Measurements from ENCODE around the gene CDR2. TPM values are rescaled to one million over a fixed set of nuclear protein-coding genes. Genes with fewer than 3 reads are reported as not detected.

The CDR2 gene
- total and polyA plus RNA-seq, 2 of the 13 experiments (the other 11 are each of a cell fraction or from before 2014, with no cell fraction given) = 59.0 to 78.9 TPM

GRCh38 chr16:22297871-22298733, 76.3 kb downstream of the CDR2 start (continued):
- TF ChIP-seq ZBTB37 (CRISPR knock-in tag; IDR thresholded peaks at IDR 0.05) (peak; percentile 9; the same call in 1 of the 2 replicates), FOXO1 (CRISPR knock-in tag; IDR thresholded peaks at IDR 0.05) (peak; percentile 42), NFIB (CRISPR knock-in tag; IDR thresholded peaks at IDR 0.05; ENCODE audit: borderline replicate concordance) (0 out of 2 replicates have a peak, but pooled peaks have one; percentile 42), ZSCAN12 (CRISPR knock-in tag; IDR thresholded peaks at IDR 0.05) (0 out of 2 replicates have a peak, but pooled peaks have one; percentile 46), RAD21 (CRISPR knock-in tag; IDR thresholded peaks at IDR 0.05) (peak; percentile 59), MXI1 (IDR thresholded peaks at IDR 0.05; ENCODE audit: borderline replicate concordance, low read depth, low read length) (peak; percentile 85; the same call in 2 of the 3 replicates), ZNF678 (CRISPR knock-in tag; IDR thresholded peaks at IDR 0.05) (peak; percentile 80; the same call in 1 of the 2 replicates), CEBPG (CRISPR knock-in tag; IDR thresholded peaks at IDR 0.05) (peak; percentile 31; the same call in 1 of the 2 replicates), SP1 (IDR thresholded peaks at IDR 0.05) (no peak), SP1 (CRISPR knock-in tag; IDR thresholded peaks at IDR 0.05) (peak; percentile 74), NR2F1 (CRISPR knock-in tag; IDR thresholded peaks at IDR 0.05) (peak; percentile 25 to 58; a peak in 2 of 4 replicates), ZMYM3 (CRISPR knock-in tag; IDR thresholded peaks at IDR 0.05) (0 out of 2 replicates have a peak, but pooled peaks have one; percentile 8), MTF2 (CRISPR knock-in tag; IDR thresholded peaks at IDR 0.05; ENCODE audit: borderline replicate concordance) (peak; percentile 30; the same call in 1 of the 2 replicates), ELF3 (CRISPR knock-in tag; IDR thresholded peaks at IDR 0.05) (no peak; the same call in 1 of the 2 replicates), IRF9 (CRISPR knock-in tag; IDR thresholded peaks at IDR 0.05; ENCODE audit: borderline replicate concordance) (no peak; the same call in 1 of the 2 replicates), SOX5 (CRISPR knock-in tag; IDR thresholded peaks at IDR 0.05; ENCODE audit: borderline replicate concordance) (0 out of 2 replicates have a peak, but pooled peaks have one; percentile 6), SSRP1 (CRISPR knock-in tag; IDR thresholded peaks at IDR 0.05) (peak; percentile 100), HMGA1 (CRISPR knock-in tag; conservative IDR thresholded peaks at IDR 0.05) (no peak), CHD4 (IDR thresholded peaks at IDR 0.05; ENCODE audit: borderline replicate concordance, low read length) (no peak), ZNF724P (CRISPR knock-in tag; IDR thresholded peaks at IDR 0.05; ENCODE audit: borderline replicate concordance) (no peak; the same call in 1 of the 2 replicates), ZNF766 (CRISPR knock-in tag; IDR thresholded peaks at IDR 0.05; ENCODE audit: borderline replicate concordance) (peak; percentile 78; the same call in 1 of the 2 replicates)
- TF ChIP-seq, protein P1, sequence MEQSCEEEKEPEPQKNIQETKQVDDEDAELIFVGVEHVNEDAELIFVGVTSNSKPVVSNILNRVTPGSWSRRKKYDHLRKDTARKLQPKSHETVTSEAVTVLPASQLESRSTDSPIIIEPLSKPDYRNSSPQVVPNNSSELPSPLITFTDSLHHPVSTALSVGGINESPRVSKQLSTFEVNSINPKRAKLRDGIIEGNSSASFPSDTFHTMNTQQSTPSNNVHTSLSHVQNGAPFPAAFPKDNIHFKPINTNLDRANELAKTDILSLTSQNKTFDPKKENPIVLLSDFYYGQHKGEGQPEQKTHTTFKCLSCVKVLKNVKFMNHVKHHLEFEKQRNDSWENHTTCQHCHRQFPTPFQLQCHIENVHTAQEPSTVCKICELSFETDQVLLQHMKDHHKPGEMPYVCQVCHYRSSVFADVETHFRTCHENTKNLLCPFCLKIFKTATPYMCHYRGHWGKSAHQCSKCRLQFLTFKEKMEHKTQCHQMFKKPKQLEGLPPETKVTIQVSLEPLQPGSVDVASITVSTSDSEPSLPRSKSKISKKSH (CRISPR knock-in tag; IDR thresholded peaks at IDR 0.05; ENCODE audit: borderline replicate concordance) = 0 out of 2 replicates have a peak, but pooled peaks have one; percentile 79
- TF ChIP-seq, protein P2, sequence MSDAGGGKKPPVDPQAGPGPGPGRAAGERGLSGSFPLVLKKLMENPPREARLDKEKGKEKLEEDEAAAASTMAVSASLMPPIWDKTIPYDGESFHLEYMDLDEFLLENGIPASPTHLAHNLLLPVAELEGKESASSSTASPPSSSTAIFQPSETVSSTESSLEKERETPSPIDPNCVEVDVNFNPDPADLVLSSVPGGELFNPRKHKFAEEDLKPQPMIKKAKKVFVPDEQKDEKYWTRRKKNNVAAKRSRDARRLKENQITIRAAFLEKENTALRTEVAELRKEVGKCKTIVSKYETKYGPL (CRISPR knock-in tag; IDR thresholded peaks at IDR 0.05) = 0 out of 2 replicates have a peak, but pooled peaks have one; percentile 72
- TF ChIP-seq, protein P3, sequence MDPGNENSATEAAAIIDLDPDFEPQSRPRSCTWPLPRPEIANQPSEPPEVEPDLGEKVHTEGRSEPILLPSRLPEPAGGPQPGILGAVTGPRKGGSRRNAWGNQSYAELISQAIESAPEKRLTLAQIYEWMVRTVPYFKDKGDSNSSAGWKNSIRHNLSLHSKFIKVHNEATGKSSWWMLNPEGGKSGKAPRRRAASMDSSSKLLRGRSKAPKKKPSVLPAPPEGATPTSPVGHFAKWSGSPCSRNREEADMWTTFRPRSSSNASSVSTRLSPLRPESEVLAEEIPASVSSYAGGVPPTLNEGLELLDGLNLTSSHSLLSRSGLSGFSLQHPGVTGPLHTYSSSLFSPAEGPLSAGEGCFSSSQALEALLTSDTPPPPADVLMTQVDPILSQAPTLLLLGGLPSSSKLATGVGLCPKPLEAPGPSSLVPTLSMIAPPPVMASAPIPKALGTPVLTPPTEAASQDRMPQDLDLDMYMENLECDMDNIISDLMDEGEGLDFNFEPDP (CRISPR knock-in tag; conservative IDR thresholded peaks at IDR 0.05) = 0 out of 2 replicates have a peak, but pooled peaks have one; percentile 43

All from HepG2 (cell line).